Brain pericyte (primary cell): ENCODE results near the gene SNTB2.

Source experiments
- DNase-seq: peaks from one replicate; pipeline ENCODE4 v3.0.0-alpha.2; 2012; ENCODE audit warnings: low read depth, low spot score

SNTB2 gene

DNA sequence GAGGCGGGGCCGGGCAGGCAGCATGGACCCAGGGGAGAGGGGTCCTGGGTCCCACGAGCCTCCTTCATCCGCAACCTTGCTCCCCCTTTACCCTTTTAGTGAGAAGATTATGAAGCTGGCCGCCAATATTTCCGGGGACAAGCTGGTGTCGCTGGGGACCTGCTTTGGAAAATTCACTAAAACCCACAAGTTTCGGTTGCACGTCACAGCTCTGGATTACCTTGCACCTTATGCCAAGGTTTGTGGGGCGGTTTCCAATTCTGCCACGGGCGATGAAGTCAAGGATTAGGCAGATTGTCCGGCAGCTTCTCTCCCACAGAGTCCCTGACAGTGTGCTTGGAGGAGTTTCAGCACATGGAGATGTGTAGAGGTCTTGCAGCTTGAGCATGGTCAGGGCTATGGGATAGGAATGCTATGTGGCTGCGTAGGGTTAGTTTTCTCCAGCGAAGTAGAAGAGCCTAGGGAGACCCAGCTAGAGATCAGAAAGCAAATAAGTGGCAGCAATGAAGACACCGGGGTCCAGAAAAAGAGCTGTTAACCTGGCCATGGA, 153.2 kb downstream of the SNTB2 start:
- no peak for DNase-seq

- no peak for DNase-seq
Observed at GRCh38 chr16:69344171-69344570, 157.2 kb downstream of the SNTB2 start.

DNA sequence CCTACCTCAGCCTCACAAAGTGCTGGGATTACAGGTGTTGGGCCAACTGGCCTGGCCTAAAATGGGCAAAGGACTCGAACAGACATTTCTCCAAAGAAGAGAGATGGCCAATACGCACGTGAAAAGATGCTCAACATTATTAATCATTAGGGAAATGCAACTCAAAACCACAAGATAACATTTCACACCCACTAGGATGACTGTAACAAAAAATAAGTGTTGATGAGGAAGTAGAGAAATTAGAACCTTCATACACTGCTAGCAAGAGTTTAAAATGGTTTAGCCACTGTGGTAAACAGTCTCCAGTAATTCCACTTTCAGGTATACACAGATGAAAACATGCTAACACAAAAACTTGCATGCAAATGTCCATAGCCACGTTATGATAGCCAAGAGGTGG, 159.0 kb downstream of the SNTB2 start:
- no peak for DNase-seq

GRCh38 chr16:69346683-69347082, 159.7 kb downstream of the SNTB2 start:
- DNase-seq, result no peak

DNA sequence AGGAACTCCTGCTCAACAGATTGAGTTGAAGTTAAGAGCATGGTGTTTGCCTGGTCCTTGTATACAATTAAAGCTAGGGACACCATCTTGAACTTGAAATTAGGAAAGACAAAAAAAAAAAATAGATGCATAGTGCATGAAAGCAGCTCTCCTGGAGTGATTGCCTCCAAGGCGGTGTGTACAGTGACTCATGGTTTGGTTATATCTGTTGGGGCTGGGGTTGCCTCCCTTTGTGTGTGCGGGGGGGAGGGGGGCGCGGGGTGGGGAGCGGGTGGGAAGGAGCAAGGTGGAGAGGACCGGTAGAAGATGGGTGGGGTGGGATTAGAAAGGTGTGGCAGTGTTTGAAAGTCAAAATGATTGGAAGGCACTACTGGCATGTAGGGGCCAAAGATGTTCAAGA, 161.3 kb downstream of the SNTB2 start:
- no peak for DNase-seq

- no peak for DNase-seq
Observed at GRCh38 chr16:69349536-69349935, 162.6 kb downstream of the SNTB2 start.

- DNase-seq, result no peak
Observed at GRCh38 chr16:69350536-69351133, 163.7 kb downstream of the SNTB2 start.

- no peak for DNase-seq
Observed at GRCh38 chr16:69351309-69352027, 164.5 kb downstream of the SNTB2 start, which contains the start of gene TMED6. TMED6 (minus strand) TSS chr16:69351786; CDS start chr16:69351753, 33 bp downstream.
